Mesenchymal stem cell (in vitro differentiated cells and primary cell): ENCODE measurements around the gene RNF130.

ENCODE experiments used
- DNase-seq: peaks from one replicate; pipeline ENCODE4 v3.0.0-alpha.2; 2013
- H2AFZ ChIP-seq: one replicate; pipeline ENCODE4 v1.6.1; 2013; ENCODE audit warnings: low read depth, mild to moderate bottlenecking, control low read depth, inconsistent platforms, low read length, moderate library complexity
- H2AK5ac ChIP-seq: 2 replicates; pipeline ENCODE4 v1.6.1; 2013; ENCODE audit warnings: low read length, moderate library complexity, mild to moderate bottlenecking, inconsistent platforms; ENCODE audit not compliant: severe bottlenecking
- H2BK120ac ChIP-seq: one replicate; pipeline ENCODE4 v1.6.1; 2013; ENCODE audit warnings: low read depth, mild to moderate bottlenecking, inconsistent platforms, low read length, moderate library complexity
- H2BK12ac ChIP-seq, 2 experiments: one replicate each; pipeline ENCODE4 v1.6.1; 2013; ENCODE audit warnings: inconsistent platforms in 2 of 2, low read length in 2 of 2, mild to moderate bottlenecking in 2 of 2, moderate library complexity in 2 of 2, control low read depth in 1 of 2
- H2BK15ac ChIP-seq: one replicate; pipeline ENCODE4 v1.6.1; 2013; ENCODE audit warnings: mild to moderate bottlenecking, low read depth, inconsistent platforms; ENCODE audit not compliant: poor library complexity, severe bottlenecking
- H2BK5ac ChIP-seq: 2 replicates; pipeline ENCODE4 v1.6.1; 2013; ENCODE audit warnings: low read depth, mild to moderate bottlenecking, low read length, control low read depth, inconsistent platforms; ENCODE audit not compliant: poor library complexity, severe bottlenecking
- H3K14ac ChIP-seq, 2 experiments: one replicate each; pipeline ENCODE4 v1.6.1; 2013; ENCODE audit warnings: inconsistent platforms in 2 of 2, low read length in 2 of 2, control low read depth in 1 of 2, mild to moderate bottlenecking in 1 of 2, moderate library complexity in 1 of 2
- H3K18ac ChIP-seq, 2 experiments: one replicate each; pipeline ENCODE4 v1.6.1; 2013; ENCODE audit warnings: inconsistent platforms in 2 of 2, low read length in 2 of 2, control low read depth in 1 of 2, low read depth in 1 of 2, mild to moderate bottlenecking in 1 of 2
- H3K23ac ChIP-seq, 2 experiments: one replicate each; pipeline ENCODE4 v1.6.1; 2013; ENCODE audit warnings: inconsistent platforms in 2 of 2, low read length in 2 of 2, mild to moderate bottlenecking in 2 of 2, moderate library complexity in 2 of 2, control low read depth in 1 of 2
- H3K27ac ChIP-seq: 2 replicates; pipeline ENCODE4 v1.5.1; 2013; ENCODE audit warnings: mild to moderate bottlenecking, moderate library complexity, low read length, control low read depth, inconsistent platforms; ENCODE audit not compliant: poor library complexity, severe bottlenecking
- H3K27me3 ChIP-seq, 2 experiments: 2 replicates each; pipeline versions ENCODE4 v1.6.1 to v1.7.0; 2013; ENCODE audit warnings: low read length in 2 of 2, mild to moderate bottlenecking in 2 of 2, moderate library complexity in 2 of 2, control low read depth in 1 of 2, inconsistent platforms in 1 of 2; ENCODE audit not compliant: control insufficient read depth in 1 of 2, insufficient read depth in 1 of 2
- H3K36me3 ChIP-seq, 2 experiments: 2 replicates each; pipeline versions ENCODE4 v1.6.1 to v1.7.0; 2013; ENCODE audit warnings: low read length in 2 of 2, control low read depth in 1 of 2, inconsistent platforms in 1 of 2, low read depth in 1 of 2, mild to moderate bottlenecking in 1 of 2; ENCODE audit not compliant: insufficient read depth in 2 of 2, control insufficient read depth in 1 of 2
- H3K4ac ChIP-seq, 2 experiments: one replicate each; pipeline ENCODE4 v1.6.1; 2013; ENCODE audit warnings: inconsistent platforms in 2 of 2, low read length in 2 of 2, mild to moderate bottlenecking in 2 of 2, moderate library complexity in 2 of 2, control low read depth in 1 of 2, low read depth in 1 of 2
- H3K4me1 ChIP-seq: 2 replicates; pipeline ENCODE4 v1.6.1; 2013; ENCODE audit warnings: low read depth, low read length, control low read depth; ENCODE audit not compliant: control insufficient read depth, insufficient read depth
- H3K4me2 ChIP-seq: 2 replicates; pipeline ENCODE4 v1.6.1; 2013; ENCODE audit warnings: low read length, mild to moderate bottlenecking, inconsistent platforms; ENCODE audit not compliant: poor library complexity, severe bottlenecking
- H3K4me3 ChIP-seq, 2 experiments: 2 replicates each; pipeline versions ENCODE4 v1.5.1 to v1.7.0; 2013; ENCODE audit warnings: low read length in 2 of 2, mild to moderate bottlenecking in 2 of 2, control low read depth in 1 of 2, low read depth in 1 of 2; ENCODE audit not compliant: insufficient read depth in 1 of 2
- H3K79me1 ChIP-seq: replicated peaks from 2 replicates; pipeline ENCODE4 v1.6.1; 2013; ENCODE audit warnings: mild to moderate bottlenecking, control low read depth, low read length, inconsistent platforms; ENCODE audit not compliant: poor library complexity, severe bottlenecking
- H3K9ac ChIP-seq: 2 replicates; pipeline ENCODE4 v1.7.0; 2013; ENCODE audit warnings: mild to moderate bottlenecking, low read length, moderate library complexity
- H3K9me3 ChIP-seq: 2 replicates; pipeline ENCODE4 v1.7.0; 2013; ENCODE audit warnings: mild to moderate bottlenecking, low read length; ENCODE audit not compliant: control insufficient read depth
- H4K8ac ChIP-seq: one replicate; pipeline ENCODE4 v1.6.1; 2013; ENCODE audit warnings: inconsistent platforms, mild to moderate bottlenecking, low read length, moderate library complexity
- H4K91ac ChIP-seq: one replicate; pipeline ENCODE4 v1.6.1; 2013; ENCODE audit warnings: mild to moderate bottlenecking, low read length, inconsistent platforms
- whole genome bisulfite sequencing: methylation state at CpG from one replicate; pipeline ENCODE4 v1.1.7; 2013; ENCODE audit warnings: mixed read lengths; 5-methylcytosine and 5-hydroxymethylcytosine counted together

Gene RNF130

GRCh38 chr5:180116077-180116999 is 44.8 kb upstream of the RNF130 start:
- H3K27ac ChIP-seq, result no peak overlapping the region
- WGBS, result 78% methylated on average over 31 of the region's 31 CpGs

DNA sequence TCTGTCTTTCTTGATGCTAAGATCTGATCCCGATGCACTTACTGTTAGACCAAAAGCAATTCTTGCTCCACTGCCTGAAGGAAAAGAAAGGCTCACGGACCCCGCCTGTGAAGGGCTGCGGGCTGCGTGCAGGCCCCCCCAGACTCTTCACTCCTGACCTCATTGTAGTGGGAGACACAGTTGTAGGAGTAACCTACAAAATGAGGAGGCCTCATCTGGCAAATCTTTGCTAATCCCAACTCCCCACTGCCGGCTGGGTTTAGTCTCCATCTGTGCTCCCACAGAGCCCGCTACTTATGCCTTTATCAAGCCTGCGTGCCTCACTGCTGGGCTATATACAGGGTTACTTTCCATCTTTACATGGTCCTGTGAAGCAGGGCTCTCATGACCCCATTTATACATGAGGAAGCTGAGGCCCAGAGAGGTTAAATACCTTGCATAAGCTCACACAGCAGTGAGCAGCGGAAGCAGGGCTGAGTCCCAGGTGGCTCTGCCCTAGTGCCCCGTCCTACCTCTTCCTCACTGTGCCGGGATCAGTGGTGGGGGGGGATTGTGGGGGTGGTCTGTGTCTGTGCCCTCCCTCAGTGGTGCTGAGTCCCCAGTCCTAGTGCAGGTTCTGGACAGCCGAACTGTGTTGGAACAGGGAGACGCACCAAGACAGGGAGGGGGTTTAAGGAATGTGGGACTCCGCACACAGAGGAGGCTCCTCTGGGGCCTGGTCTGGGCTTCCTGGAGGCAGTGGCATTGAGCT is 43.9 kb upstream of the RNF130 start:
- H2BK5ac ChIP-seq, result no peak overlapping the region
- no peak overlapping the region for H3K27ac ChIP-seq
- no peak overlapping the region for H3K4me2 ChIP-seq
- no peak overlapping the region for H2AK5ac ChIP-seq
- H3K36me3 ChIP-seq, result no peaks in the 10 kb centered on the region
- H2BK12ac ChIP-seq, result no peak overlapping the region
- no peak overlapping the region for H3K23ac ChIP-seq
- no peak overlapping the region for H3K4me3 ChIP-seq
- no peak overlapping the region for H3K4ac ChIP-seq
- H3K79me1 ChIP-seq, result no peaks in the 10 kb centered on the region
- no peak overlapping the region for H3K18ac ChIP-seq
- no peaks in the 10 kb centered on the region for H3K4me1 ChIP-seq
- no peaks in the 10 kb centered on the region for H3K9me3 ChIP-seq
- DNase-seq, result no peak
- H2AFZ ChIP-seq, result no peak overlapping the region
- no peak overlapping the region for H4K8ac ChIP-seq
- no peak overlapping the region for H3K14ac ChIP-seq
- H2BK15ac ChIP-seq, result no peak overlapping the region
- no peak overlapping the region for H4K91ac ChIP-seq
- no peak overlapping the region for H3K9ac ChIP-seq
- peaks cover 0 to 23% of the 10 kb centered on the region in 2 experiments for H3K27me3 ChIP-seq
- WGBS, result 94% methylated on average over 11 of the region's 14 CpGs
- no peak overlapping the region for H2BK120ac ChIP-seq

More at GRCh38 chr5:180116077-180116999, 44.8 kb upstream of the RNF130 start:
- H2BK120ac ChIP-seq, result no peak overlapping the region
- no peak overlapping the region for H2BK12ac ChIP-seq
- no peak overlapping the region for H4K8ac ChIP-seq
- no peak overlapping the region for H4K91ac ChIP-seq
- peaks cover 0 to 18% of the 10 kb centered on the region in 2 experiments for H3K27me3 ChIP-seq
- H3K4ac ChIP-seq, result no peak overlapping the region
- no peak overlapping the region for H3K23ac ChIP-seq
- H3K4me1 ChIP-seq, result no peaks in the 10 kb centered on the region
- H3K4me3 ChIP-seq, result no peak overlapping the region
- H3K18ac ChIP-seq, result no peak overlapping the region
- H3K36me3 ChIP-seq, result no peaks in the 10 kb centered on the region
- no peak overlapping the region for H3K9ac ChIP-seq
- H2AFZ ChIP-seq, result no peak overlapping the region
- H2BK5ac ChIP-seq, result no peak overlapping the region
- H3K4me2 ChIP-seq, result no peak overlapping the region
- no peak overlapping the region for H3K14ac ChIP-seq
- H2BK15ac ChIP-seq, result no peak overlapping the region
- H3K79me1 ChIP-seq, result no peaks in the 10 kb centered on the region
- no peak for DNase-seq
- H3K9me3 ChIP-seq, result no peaks in the 10 kb centered on the region
- no peak overlapping the region for H2AK5ac ChIP-seq

DNA sequence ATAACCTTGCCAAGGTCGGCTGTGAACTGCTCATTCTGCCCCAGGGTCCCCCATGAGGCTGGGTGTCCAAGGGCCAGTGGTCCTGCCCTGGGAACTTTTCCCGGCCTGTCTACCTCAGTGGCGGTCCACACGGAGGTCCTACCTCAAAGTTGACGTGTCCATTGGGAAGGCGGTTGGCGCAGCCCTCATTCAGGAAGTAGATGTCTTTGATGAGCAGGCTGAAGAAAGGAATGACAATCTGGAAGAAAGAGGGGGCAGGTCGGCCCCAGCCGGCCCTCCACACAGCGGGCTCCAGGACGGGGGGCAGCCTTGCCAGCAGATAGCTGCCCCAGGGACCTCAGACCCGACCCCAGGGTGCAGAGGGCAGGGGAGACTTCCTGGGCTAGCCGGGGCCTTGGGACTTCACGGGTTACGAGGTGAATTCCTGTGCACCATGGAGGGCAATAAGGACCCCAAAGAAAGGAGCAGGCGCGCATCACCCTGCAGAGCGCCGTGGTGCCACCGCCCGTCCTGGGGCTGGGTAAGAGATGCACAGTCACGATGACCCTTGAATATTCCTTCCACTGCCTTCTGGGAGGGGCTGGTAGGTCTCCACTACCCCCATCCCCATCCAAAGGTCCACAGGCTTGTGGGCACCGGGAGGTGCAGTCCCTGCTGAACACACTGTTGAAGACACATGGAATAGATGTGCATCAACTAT is 42.9 kb upstream of the RNF130 start:
- no peak overlapping the region for H4K8ac ChIP-seq
- no peak overlapping the region for H3K4me3 ChIP-seq
- no peak overlapping the region for H3K4ac ChIP-seq
- no peak overlapping the region for H3K9ac ChIP-seq
- no peaks in the 10 kb centered on the region for H3K4me1 ChIP-seq
- no peak overlapping the region for H2BK5ac ChIP-seq
- no peak overlapping the region for H3K27ac ChIP-seq
- no peaks in the 10 kb centered on the region for H3K79me1 ChIP-seq
- no peak overlapping the region for H2BK15ac ChIP-seq
- peaks cover 3% of the 10 kb centered on the region for H3K9me3 ChIP-seq
- no peak overlapping the region for H4K91ac ChIP-seq
- H3K14ac ChIP-seq, result no peak overlapping the region
- WGBS, result 89% methylated on average over 23 of the region's 23 CpGs
- H2AK5ac ChIP-seq, result no peak overlapping the region
- H3K18ac ChIP-seq, result no peak overlapping the region
- DNase-seq, result no peak
- no peak overlapping the region for H3K23ac ChIP-seq
- peaks cover 0 to 23% of the 10 kb centered on the region in 2 experiments for H3K27me3 ChIP-seq
- H2BK120ac ChIP-seq, result no peak overlapping the region
- no peak overlapping the region for H2AFZ ChIP-seq
- H3K36me3 ChIP-seq, result no peaks in the 10 kb centered on the region
- H2BK12ac ChIP-seq, result no peak overlapping the region
- H3K4me2 ChIP-seq, result no peak overlapping the region
